CD1c-positive myeloid dendritic cell (primary cell): ENCODE results near the gene IRX4.

ENCODE experiments used
- DNase-seq: peaks from one replicate; pipeline ENCODE4 v3.0.0-alpha.2; 2016; ENCODE audit errors: extremely low spot score

IRX4 gene

DNA sequence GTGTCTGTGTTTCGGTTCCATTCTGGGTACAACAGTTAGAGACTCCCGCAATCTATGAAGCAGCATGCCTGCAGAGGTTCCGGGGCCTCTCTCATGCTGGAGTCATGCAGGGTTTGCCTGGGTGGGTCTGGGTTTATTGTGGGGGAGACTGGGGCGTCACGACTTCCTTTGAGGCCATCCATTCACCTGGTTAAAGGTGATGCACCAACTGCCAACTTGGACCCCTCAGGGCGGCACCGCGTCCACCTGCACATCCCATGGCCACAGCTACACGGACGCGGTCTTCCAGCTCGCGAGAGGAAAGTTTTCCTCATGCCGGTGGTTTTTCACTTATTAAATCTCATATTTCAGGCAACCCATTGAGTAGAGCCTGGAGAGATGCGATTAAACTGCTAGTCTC, 30.9 kb upstream of the IRX4 start:
- DNase-seq, result no peak

DNA sequence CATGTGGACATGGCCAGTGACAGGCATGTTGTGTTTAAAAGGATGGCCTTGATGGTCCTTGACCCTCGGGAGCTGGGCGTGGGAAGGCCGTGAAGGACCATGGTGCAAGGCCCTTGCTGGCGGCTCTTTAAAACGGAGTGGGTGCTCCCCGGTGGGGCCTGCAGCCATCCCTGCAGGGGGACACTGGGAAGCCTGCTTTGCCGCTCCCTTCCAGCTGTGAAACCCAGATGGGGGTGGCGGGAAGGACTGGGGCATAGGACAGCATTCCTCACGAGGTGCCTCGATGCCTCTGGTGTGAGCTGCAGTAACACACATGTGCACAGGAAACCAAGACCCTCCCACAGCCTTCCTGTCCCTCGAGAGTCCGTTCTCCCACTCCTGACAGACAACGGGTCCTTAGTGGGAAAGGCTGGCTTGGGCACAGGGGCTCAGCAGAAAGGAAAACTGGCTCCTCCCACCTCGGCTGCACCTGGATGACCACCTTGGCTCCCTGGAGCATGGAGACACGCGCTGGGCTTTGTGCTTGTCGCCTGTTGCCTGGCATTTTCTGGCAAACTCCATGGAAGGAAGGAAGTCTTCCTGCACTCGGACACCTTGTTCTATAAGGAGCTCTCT, 30.3 kb upstream of the IRX4 start:
- DNase-seq, result no peak

DNA sequence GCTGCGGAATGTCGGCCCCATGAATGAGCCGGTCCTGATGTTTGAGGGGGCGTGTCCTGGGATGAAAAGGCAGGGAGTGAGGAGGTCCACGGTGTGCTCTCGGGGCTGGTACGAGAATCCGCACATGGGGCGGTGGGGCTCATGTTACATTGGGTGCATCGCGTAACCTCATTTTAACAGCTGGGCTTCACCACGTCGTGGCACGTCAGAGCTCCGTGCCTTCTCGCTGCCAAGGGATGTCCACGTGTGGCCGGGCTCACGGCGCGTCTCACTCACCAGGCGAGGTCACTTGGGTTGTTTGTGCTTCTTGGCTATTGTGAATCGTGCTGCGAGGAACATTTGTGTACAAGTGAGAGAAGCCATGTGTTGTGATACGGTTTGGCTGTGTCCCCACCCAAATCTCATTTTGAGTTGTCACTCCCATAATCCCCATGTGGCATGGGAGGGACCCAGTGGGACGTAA, 29.1 kb upstream of the IRX4 start:
- no peak for DNase-seq

DNA sequence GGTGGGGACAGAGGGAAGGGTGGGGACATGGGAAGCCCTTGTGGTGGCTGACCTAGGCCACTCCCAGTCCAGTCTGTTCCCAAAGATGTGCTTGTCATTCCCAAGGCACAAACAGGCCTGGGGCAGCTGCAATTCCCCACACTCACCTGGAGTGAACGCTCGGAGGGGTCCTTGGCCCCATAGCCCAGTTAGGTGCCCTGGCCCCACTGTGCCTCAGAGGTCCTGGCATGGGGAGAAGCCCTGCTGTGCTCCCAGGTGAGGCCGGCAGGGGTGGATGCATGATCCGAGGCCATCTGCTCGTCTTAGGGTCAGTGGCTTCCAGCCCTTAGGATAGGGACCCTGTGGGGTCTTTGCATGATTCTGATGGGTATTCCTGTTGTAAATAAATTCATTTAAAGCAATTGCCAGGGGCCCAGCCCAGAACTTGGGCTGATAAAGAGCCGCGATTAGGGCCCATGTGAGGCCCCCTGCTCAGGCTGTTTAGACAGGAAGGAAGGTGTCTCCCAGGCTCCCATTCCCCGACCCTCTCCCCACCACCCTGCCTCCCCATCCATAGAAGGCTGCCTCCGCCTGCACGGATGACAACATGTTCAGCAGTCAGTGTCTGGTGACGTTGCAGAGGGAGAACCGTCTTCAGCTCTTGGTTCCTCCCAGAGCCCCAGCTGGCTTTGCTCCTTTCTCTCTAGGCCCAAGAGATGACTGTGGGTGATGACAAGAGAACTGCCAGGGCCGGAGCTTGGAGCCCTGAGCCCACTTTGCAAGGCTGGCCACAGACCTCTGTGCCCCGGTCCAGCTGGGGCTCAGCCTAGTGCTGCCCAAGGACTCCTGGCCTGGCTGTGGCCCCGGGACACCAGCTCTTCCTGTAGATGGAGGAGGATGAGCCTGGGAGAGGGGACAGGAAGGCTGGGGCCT, 28.4 kb upstream of the IRX4 start:
- DNase-seq, result no peak

DNA sequence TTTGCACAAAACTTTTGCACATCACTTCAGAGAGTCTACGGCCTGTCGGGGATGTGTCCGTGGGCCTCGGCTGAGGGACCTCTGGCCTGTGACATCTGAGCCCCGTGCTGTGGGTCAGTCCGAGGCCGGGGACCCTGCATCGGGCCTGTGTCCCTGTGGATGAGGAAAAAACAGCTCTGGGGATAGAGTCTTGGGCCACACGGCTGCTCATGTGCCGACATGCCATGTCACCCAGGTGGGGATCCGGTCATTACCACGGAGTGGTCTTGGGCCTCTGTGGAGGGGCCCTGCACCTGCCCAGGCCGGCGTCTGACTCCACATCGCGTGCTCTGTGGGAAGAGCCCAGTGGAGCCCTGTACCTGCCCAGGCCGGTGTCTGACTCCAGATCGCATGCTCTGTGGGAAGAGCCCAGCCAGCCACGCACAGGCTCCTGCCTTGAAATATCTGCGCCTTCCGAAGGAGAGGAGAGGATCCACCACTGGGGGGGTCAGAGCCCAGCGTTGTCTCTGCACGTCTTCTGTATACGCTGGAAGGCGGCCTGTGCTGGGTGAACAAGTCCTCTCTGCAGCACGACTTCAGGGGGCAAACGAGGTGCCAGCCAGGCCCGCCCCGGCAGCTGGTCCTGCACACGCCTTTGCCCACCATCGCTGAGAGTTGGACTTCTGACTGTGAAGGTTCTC, 27.5 kb upstream of the IRX4 start:
- no peak for DNase-seq

DNA sequence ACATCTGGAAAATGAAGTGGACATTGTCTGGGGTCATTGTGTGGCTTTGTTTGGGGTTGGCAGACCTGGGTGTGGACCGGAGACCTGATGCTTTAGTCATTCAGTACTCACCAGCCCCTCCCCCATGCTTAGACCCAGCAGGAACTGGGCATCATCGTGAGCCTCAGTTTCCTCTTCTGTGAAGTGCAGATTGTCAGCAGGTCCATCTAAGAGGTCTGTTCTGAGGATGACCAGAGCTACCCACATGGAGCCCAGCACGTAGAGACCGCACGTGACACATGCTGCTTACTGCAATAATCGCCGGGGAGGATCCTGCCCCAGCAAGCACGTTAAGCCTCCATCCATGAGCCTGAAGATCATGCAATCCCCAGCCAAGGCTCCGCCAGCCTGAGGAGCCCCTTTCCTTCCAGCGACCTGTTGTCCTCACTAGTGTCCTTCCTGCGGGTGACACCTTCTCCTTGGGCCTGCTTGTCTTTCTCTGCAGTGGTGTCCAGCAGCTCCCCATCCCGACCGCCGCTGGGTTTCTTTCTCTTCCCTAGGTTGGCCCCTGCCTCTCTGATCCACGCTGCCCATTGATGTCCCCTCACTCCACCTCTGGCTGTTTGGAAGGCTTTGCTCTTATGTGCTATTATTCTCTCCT, 26.7 kb upstream of the IRX4 start:
- DNase-seq, result no peak

DNA sequence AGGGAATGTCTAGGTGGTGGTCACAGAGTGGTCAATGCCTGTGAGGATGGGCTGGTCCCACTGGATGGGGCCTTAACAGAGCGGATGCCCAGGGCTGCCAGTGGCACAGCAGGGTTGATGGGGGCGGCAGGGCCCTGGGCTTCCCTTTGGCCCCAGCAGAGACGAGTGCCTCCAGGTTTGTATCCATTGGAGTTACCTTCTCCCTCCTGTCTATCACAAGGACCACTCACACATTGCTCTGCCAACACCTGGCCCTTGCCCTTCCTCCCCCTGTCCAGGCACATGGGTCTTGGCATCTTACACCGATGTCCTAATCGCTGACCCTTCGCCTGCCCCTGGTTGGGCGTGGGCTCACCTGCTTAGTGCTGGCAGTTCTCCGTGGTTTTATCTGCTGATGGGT, 26.2 kb upstream of the IRX4 start:
- no peak for DNase-seq

GRCh38 chr5:1907616-1908015, 24.9 kb upstream of the IRX4 start:
- DNase-seq, result no peak

- no peak for DNase-seq
These were observed 22.4 kb upstream of the IRX4 start for GRCh38 chr5:1905108-1905507.

DNA sequence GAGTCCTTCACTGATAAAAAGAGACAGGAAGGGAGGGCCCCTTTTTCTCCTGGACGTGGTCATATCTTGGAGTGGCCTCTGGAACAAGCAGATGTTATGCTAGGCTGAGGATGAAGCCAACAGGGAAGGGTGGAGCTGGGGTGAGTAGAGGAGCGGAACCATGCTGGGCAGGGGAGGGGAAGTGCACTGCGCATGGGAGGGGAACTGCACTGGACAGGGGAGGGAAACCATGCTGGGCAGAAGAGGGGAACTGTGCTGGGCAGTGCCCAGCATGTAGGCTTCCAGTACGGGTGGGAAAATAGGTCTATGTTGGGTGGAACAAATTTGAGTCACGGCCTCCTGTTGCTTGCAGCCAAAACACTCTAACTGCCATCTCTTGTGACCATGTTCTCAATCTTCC, 19.3 kb upstream of the IRX4 start:
- DNase-seq, result no peak

- no peak for DNase-seq
These were observed 18.3 kb upstream of the IRX4 start for GRCh38 chr5:1901061-1901460.

GRCh38 chr5:1899201-1899600, 16.5 kb upstream of the IRX4 start:
- DNase-seq, result no peak

DNA sequence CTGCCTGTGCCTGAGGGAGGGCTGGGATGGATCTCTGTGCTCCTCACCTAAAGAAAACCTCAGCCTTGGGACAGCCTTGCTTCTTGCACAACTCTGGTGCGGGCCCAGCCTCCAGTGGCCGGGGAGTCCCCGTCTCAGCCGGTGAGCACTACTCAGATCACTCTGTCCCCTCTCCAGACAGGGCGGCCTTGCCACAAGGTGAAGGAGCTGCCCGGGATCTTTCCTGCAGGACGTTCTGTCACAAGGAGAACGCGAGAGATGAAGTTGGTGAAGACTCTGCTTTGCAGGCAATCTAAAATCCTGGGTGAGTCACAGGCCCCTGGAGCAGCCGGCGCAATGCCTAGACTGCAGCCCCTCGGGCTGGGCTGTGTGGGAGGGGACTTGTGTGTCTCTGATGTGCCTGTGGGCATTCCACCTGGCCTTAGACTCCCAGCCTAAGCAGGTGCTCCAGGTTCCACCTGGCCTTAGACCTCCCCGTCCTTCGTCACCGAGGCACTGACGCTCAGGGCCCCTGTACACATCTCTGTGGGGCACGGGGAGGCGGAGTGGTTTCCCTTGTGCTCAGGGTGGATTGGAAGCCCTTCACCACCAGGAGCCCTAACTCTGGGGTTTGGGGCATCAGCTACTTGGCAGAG, 15.2 kb upstream of the IRX4 start:
- no peak for DNase-seq

DNA sequence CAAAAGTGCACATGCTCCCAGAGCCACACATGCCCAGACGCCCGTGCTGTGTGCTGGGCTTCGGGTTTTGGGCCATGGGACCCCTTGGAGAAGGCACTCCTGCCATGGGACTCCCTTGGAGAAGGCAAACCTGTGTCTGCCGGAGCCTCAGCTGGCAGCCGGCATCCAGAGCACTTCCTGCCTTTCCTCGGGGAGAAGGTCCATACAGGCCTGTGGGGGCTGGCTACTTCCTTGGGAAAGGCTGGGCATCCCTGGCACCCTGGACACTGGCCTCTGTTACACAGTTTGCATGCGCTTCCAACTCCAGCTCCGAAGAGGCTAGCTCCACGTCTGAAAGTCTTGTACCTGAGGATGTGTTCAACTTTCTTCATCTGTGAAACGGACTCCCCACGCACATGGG, 14.7 kb upstream of the IRX4 start:
- DNase-seq, result no peak

DNA sequence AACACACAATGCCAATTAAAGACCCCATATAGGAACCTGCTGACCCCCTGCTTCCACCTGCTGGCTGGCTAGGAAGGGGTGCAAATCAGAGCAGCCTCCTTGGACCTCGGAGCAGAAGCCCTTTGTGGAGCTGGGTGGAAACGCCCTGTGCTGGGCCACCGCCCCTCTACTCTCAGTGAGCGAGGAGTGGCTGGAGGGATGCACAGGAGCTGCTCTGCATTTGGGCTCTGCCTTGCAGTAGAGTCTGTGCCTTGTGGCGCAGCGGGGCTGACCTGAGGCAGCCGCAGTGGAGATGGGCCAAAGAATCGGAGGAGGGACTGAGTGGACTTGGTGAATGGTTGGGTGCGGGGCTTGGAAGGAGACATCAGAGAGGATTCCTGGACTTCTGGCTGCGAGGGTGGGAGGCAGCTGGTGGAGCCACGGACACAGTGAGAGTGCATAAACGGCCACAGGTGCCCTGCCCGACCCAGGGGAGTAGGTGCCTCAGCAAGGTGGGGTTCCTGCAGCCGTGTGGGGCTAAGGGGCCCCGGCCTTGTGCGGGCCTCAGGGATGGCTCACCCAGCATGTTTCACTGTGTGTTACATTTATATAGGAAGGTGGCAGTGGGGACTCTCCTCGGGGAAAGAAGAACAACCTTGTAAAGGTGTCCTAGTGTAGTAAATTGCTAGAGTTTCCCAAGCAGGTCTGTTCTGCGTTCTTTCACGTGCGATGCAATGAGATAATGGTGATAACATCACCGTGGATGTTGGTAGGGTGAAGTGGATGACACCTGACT, 14.1 kb upstream of the IRX4 start:
- no peak for DNase-seq

DNA sequence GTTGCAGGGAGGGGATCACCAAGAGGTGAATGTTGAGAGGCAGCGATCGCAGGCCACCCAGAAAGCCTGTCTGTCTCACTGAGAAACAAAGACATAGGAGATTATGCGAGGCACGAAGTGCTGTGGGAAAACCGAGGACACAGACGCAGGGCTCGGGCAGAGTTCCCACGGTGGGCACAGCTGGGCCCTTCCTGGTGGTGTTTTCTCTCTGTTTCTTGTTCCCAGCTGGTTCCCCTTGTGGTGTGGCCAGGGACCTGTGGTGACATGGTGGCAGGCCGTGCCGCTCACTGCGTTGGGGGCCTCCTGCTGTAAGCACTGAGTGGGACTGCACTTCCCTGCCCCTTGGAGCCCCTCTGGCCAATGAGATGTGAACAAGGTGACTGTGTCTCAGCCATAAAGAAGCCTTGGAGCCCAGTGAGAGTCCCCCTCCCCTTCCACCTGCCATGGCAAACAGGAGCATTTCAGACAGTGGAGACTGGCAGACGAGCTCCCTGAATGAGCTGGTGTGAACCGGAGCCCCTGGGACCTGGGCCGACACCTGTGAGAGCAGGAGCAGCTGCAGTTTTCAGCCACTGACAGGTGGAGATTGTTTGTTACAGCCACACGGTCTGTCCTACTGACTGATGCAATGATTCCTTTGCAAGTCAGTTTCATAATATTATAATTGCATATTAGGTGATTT, 13.2 kb upstream of the IRX4 start:
- DNase-seq, result no peak

DNA sequence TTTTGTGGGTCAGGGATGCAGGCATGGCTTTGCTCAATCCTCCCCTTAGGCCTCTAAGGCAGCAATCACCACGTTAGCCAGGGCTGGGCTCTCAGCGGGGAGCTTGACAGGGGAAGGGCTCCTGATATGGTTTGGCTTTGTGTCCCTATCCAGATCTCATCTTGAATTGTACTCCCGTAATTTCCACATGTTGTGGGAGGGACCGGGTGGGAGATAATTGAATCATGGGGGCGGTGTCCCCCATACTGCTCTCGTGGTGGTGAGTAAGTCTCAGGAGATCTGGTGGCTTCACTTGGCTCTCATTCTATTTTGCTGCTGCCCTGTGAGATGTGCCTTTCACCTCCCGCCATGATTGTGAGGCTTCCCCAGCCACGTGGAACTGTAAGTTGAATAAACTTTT, 11.5 kb upstream of the IRX4 start:
- no peak for DNase-seq

GRCh38 chr5:1893754-1894153, 11.0 kb upstream of the IRX4 start:
- no peak for DNase-seq

DNA sequence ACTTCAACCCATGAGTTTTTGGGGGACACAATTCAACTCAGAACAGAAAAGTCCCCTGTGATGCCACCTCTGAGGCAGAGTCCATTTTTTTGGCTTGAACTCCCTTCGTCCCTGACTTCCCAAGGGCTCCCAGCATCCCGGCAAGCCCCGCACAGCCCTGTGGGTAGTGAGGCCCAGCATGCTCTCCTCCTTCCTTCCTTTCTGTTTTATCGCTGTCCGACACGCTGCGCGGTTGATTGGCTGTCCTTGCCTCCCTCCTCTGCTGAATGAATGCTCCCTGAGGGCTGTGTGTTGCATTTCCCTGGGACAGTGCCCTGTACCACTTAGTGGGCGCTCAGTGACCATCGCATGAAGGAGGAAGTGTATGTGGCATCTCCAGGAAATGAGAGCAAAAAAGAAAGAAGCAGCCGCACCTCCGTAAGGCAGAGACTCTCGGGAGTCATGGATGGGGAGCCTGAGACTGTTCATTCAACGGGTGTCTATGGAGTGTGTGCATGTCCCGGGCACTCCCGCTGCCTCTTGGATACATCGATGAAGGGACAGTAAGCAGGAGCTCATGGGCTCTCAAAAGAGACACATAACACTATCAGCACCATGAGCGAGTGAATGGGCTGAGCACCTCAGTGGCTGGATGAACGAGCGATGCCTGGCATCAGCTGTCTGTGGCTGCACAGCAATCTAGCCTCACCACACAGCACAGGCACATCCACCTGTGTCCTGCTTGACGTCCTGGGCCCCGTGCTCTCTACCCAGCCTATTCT, 10.1 kb upstream of the IRX4 start:
- no peak for DNase-seq

DNA sequence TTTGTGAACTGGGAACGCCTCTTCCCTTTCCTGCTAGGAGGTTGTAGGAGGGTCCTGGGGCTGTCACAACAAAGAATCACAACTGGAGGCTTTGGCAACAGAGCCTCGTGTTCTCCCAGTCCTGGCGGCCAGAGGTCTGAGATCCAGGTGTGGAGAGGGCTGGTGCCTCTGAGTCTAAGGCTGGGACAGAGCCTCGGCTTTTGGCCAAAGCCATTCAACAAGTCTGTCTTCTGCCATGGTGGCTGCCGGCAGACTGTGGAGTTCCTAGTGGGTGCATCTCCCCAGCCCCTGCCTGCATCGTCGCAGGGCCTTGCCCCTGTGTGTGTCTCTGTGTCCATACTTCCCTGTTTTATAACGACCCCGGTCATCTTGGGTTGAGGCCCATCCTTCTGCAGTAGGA, 9.5 kb upstream of the IRX4 start:
- DNase-seq, result no peak
